ENCODE data around the gene PCNT.

Gene PCNT

DNA sequence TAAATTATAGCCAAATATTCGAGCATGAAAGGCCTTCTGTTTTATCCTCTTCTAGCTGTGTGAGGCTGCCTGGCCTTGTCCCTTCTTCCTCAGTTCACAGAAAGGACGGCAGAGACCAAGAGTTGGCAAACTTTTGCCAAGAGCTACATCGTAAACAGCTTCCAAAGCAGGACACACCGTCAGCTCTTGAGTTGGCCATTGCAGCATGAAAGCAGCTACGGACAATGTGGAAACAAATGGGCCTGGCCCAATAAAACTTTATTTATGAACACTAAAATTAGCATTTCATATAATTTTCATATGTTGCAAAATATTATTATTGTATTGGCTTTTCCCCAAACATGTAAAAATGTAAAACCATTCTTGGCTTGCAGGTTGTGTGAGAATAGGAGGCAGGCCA is 11.0 kb upstream of the PCNT start:
- H3K9ac ChIP-seq (ENCODE audit: low read length) = no peak overlapping the region
- no peaks in the 10 kb centered on the region for H3K9me2 ChIP-seq (replicated peaks; ENCODE audit: insufficient read depth, low read length)
- no peaks in the 10 kb centered on the region for H3K9me3 ChIP-seq (ENCODE audit: insufficient read depth, low read length)
- no peak overlapping the region for H2AFZ ChIP-seq (ENCODE audit: low read depth, low read length, severe bottlenecking)
- H3K4me3 ChIP-seq (ENCODE audit: insufficient read depth, low read length, poor library complexity, severe bottlenecking) = no peak overlapping the region
- no peaks in the 10 kb centered on the region for H3K79me2 ChIP-seq (ENCODE audit: insufficient read depth, low read length)
- no peaks in the 10 kb centered on the region for H3K27me3 ChIP-seq (ENCODE audit: low read length)
- no peak overlapping the region for H3K27ac ChIP-seq (ENCODE audit: low read depth, low read length)
- H3K4me2 ChIP-seq (ENCODE audit: low read depth, low read length, poor library complexity, severe bottlenecking) = no peak overlapping the region
- no peaks in the 10 kb centered on the region for H3K36me3 ChIP-seq (ENCODE audit: low read length)
- no peaks in the 10 kb centered on the region for H4K20me1 ChIP-seq (ENCODE audit: low read depth, low read length)
- no peaks in the 10 kb centered on the region for H3F3A ChIP-seq (ENCODE audit: insufficient read depth)
- TF ChIP-seq EZH2phosphoT487 (conservative IDR thresholded peaks at IDR 0.05; ENCODE audit: low read length) = no peak
- TF ChIP-seq, protein P1, sequence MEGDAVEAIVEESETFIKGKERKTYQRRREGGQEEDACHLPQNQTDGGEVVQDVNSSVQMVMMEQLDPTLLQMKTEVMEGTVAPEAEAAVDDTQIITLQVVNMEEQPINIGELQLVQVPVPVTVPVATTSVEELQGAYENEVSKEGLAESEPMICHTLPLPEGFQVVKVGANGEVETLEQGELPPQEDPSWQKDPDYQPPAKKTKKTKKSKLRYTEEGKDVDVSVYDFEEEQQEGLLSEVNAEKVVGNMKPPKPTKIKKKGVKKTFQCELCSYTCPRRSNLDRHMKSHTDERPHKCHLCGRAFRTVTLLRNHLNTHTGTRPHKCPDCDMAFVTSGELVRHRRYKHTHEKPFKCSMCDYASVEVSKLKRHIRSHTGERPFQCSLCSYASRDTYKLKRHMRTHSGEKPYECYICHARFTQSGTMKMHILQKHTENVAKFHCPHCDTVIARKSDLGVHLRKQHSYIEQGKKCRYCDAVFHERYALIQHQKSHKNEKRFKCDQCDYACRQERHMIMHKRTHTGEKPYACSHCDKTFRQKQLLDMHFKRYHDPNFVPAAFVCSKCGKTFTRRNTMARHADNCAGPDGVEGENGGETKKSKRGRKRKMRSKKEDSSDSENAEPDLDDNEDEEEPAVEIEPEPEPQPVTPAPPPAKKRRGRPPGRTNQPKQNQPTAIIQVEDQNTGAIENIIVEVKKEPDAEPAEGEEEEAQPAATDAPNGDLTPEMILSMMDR (IDR thresholded peaks at IDR 0.05; ENCODE audit: insufficient read depth, low read length, poor library complexity, severe bottlenecking) = no peak

DNA sequence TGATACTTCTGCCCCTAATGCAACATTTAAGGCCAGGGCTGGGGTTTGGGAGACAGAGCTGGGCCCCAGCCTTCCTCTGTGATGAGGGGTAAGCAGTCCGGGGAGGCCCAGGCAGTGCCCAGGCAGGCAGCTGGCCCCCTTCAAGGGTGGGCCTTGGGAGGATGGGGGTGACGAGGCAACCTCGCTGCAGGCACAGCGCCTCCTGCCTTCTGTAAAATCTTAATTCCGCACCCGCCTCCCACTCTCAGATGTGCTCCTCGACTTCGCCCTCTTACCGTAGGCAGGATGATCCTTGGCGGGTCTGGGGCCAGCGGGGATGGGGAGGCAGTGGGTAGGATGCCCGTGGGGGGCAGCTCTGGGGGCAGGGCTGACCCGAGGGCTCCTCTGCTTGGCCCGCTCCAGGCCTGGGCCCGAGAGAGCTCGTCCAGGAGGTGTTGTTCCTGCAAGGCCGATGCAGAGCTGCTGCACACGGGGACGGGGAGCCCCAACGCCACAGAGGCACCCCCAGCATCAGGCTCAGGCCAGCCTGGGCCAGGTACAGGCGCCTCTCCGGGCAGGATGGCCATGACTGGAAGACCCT is 9.4 kb upstream of the PCNT start:
- no peaks in the 10 kb centered on the region for H3K36me3 ChIP-seq (ENCODE audit: low read length)
- no peak for TF ChIP-seq EZH2phosphoT487 (conservative IDR thresholded peaks at IDR 0.05; ENCODE audit: low read length)
- TF ChIP-seq, protein P1 (IDR thresholded peaks at IDR 0.05; ENCODE audit: insufficient read depth, low read length, poor library complexity, severe bottlenecking) = no peak

GRCh38 chr21:46316708-46317324 is 7.1 kb upstream of the PCNT start:
- Histone ChIP-seq H3K9me2 (replicated peaks; ENCODE audit: insufficient read depth, low read length) (no peaks in the 10 kb centered on the region), H3K4me2 (ENCODE audit: low read depth, low read length, poor library complexity, severe bottlenecking) (no peak overlapping the region), H3K27ac (ENCODE audit: low read depth, low read length) (no peak overlapping the region), H3K27me3 (ENCODE audit: low read length) (no peaks in the 10 kb centered on the region), H4K20me1 (ENCODE audit: low read depth, low read length) (peaks cover 6% of the 10 kb centered on the region; the same call in 1 of the 2 replicates), H3K4me3 (ENCODE audit: insufficient read depth, low read length, poor library complexity, severe bottlenecking) (no peak overlapping the region), H3K9me3 (ENCODE audit: insufficient read depth, low read length) (no peaks in the 10 kb centered on the region), H2AFZ (ENCODE audit: low read depth, low read length, severe bottlenecking) (no peak overlapping the region), H3F3A (ENCODE audit: insufficient read depth) (peaks cover 12% of the 10 kb centered on the region), H3K36me3 (ENCODE audit: low read length) (no peaks in the 10 kb centered on the region), H3K9ac (ENCODE audit: low read length) (no peak overlapping the region), H3K79me2 (ENCODE audit: insufficient read depth, low read length) (peaks cover 20% of the 10 kb centered on the region)
- TF ChIP-seq, protein P1 (IDR thresholded peaks at IDR 0.05; ENCODE audit: insufficient read depth, low read length, poor library complexity, severe bottlenecking) = no peak
- no peak for TF ChIP-seq EZH2phosphoT487 (conservative IDR thresholded peaks at IDR 0.05; ENCODE audit: low read length)

More for the DNA sequence above, 9.4 kb upstream of the PCNT start:
- no peaks in the 10 kb centered on the region for H3F3A ChIP-seq (ENCODE audit: insufficient read depth)
- no peak overlapping the region for H3K9ac ChIP-seq (ENCODE audit: low read length)
- no peak overlapping the region for H2AFZ ChIP-seq (ENCODE audit: low read depth, low read length, severe bottlenecking)
- no peaks in the 10 kb centered on the region for H3K27me3 ChIP-seq (ENCODE audit: low read length)
- no peaks in the 10 kb centered on the region; the same call in 1 of the 2 replicates for H3K79me2 ChIP-seq (ENCODE audit: insufficient read depth, low read length)
- no peak overlapping the region for H3K4me3 ChIP-seq (ENCODE audit: insufficient read depth, low read length, poor library complexity, severe bottlenecking)
- H3K27ac ChIP-seq (ENCODE audit: low read depth, low read length) = no peak overlapping the region
- H3K9me3 ChIP-seq (ENCODE audit: insufficient read depth, low read length) = no peaks in the 10 kb centered on the region
- no peak overlapping the region for H3K4me2 ChIP-seq (ENCODE audit: low read depth, low read length, poor library complexity, severe bottlenecking)
- no peaks in the 10 kb centered on the region for H4K20me1 ChIP-seq (ENCODE audit: low read depth, low read length)
- H3K9me2 ChIP-seq (replicated peaks; ENCODE audit: insufficient read depth, low read length) = no peaks in the 10 kb centered on the region

Data from SU-DHL-6 (cell line).